Esophagus squamous epithelium (tissue), 4 donors: ENCODE measurements around the gene MORC1.

Experiments used
- POLR2A ChIP-seq, 4 donors: fragments of 450-650 bp; IDR thresholded peaks; one replicate each; pipeline ENCODE4 v1.6.1; 2017; ENCODE audit warnings: antibody characterized with exemption in 4 of 4, mild to moderate bottlenecking in 4 of 4, moderate library complexity in 3 of 4
- TF ChIP-seq, protein P1 (sequence below), 6 experiments: fragments of 450-650 bp in 4 of 6; fragments of 200-600 bp in 2 of 6; sonication (generic) in 2 of 6; IDR thresholded peaks; one replicate each; pipeline ENCODE4 v1.5.1; 2016 to 2019; ENCODE audit warnings: antibody characterized with exemption in 6 of 6, mild to moderate bottlenecking in 4 of 6, moderate library complexity in 4 of 6

DNA sequence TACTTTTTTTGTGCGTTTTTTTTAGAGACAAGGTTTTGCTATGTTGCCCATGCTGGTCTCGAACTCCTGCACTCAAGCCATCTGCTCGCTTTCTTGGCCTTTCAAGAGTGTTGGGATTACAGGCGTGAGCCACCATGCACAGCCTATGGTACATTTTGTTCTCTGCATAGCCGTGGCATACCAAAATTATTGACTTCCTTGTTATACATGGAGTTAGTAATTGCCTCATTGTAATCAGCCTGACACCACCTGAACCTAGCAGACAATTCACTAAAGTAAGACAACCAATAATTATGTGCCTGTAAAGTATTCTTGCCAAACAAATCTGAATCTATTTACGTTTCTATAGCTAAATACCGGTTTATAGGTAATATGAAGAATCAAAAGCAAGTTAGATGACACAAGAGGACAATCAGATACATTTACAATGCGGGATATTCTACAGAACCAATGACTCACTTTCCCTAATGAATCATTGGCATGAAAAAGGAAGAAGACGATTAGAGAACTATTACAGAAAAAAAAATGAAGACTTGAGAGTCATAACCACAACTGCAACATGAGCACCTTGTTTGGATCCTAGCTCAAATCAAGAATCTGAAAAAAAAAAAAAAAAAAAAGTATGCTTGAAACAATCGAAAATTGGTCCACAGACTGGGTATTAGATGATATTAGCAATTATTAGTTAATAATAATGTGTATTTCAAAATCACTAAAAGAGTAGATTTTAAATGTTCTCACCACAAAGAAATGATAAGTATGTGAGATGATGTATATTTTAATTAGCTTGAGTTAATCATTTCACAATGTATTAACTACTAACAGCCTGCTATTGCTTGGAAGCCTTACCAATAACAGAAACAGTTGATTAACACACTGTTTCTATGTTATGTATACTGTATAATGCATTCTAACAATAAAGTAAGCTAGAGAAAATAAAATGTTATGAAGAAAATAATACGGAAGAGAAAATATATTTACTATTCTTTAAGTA lies 171.3 kb downstream of the MORC1 start:
- TF ChIP-seq, protein P1, sequence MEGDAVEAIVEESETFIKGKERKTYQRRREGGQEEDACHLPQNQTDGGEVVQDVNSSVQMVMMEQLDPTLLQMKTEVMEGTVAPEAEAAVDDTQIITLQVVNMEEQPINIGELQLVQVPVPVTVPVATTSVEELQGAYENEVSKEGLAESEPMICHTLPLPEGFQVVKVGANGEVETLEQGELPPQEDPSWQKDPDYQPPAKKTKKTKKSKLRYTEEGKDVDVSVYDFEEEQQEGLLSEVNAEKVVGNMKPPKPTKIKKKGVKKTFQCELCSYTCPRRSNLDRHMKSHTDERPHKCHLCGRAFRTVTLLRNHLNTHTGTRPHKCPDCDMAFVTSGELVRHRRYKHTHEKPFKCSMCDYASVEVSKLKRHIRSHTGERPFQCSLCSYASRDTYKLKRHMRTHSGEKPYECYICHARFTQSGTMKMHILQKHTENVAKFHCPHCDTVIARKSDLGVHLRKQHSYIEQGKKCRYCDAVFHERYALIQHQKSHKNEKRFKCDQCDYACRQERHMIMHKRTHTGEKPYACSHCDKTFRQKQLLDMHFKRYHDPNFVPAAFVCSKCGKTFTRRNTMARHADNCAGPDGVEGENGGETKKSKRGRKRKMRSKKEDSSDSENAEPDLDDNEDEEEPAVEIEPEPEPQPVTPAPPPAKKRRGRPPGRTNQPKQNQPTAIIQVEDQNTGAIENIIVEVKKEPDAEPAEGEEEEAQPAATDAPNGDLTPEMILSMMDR (IDR thresholded peaks at IDR 0.05), result no peak
- TF ChIP-seq POLR2A (IDR thresholded peaks at IDR 0.05), result no peak
